ENCODE measurements around the gene TGFB2. TPM values are rescaled to one million over a fixed set of nuclear protein-coding genes. Genes with fewer than 3 reads are reported as not detected.
A peak's percentile ranks its signal among the peaks of the same experiment; 100 is the strongest.

TGFB2 gene
- total RNA-seq, 1 experiment from 2014 or later: 2.5 TPM

GRCh38 chr1:218305472-218306064, 39.6 kb upstream of the TGFB2 start (continued):
- TF ChIP-seq AR (CRISPR knock-in tag; IDR thresholded peaks at IDR 0.05): no peak

GRCh38 chr1:218312509-218312908, 32.6 kb upstream of the TGFB2 start:
- ChIA-PET POLR2A (no interaction called here), CTCF (no interaction called here)
- H3K36me3 Mint-ChIP-seq: peaks cover 37% of the 10 kb centered on the region
- DNase-seq (ENCODE audit: low spot score) (no peak), ATAC-seq (no peak)
- no peaks in the 10 kb centered on the region; the same call in 1 of the 2 replicates for H3K9me3 Mint-ChIP-seq
- H3K27ac Mint-ChIP-seq: peak overlapping the region; percentile 61
- no peaks in the 10 kb centered on the region for H3K27me3 Mint-ChIP-seq (ENCODE audit: low read depth)
- TF ChIP-seq ZNF512 (CRISPR knock-in tag; IDR thresholded peaks at IDR 0.05; ENCODE audit: borderline replicate concordance) (no peak), ARID4B (CRISPR knock-in tag; IDR thresholded peaks at IDR 0.05; ENCODE audit: borderline replicate concordance) (no peak), TEAD1 (CRISPR knock-in tag; IDR thresholded peaks at IDR 0.05) (no peak), PREB (CRISPR knock-in tag; IDR thresholded peaks at IDR 0.05; ENCODE audit: borderline replicate concordance) (no peak), ZNF121 (CRISPR knock-in tag; IDR thresholded peaks at IDR 0.05) (no peak), GRHL2 (CRISPR knock-in tag; IDR thresholded peaks at IDR 0.05; ENCODE audit: insufficient replicate concordance, severe bottlenecking) (no peak), AR (CRISPR knock-in tag; IDR thresholded peaks at IDR 0.05) (no peak), ZNF396 (CRISPR knock-in tag; IDR thresholded peaks at IDR 0.05; ENCODE audit: borderline replicate concordance) (no peak), ZNF425 (CRISPR knock-in tag; conservative IDR thresholded peaks at IDR 0.05) (no peak), ATF2 (CRISPR knock-in tag; IDR thresholded peaks at IDR 0.05; ENCODE audit: borderline replicate concordance, low read depth) (no peak), AFF4 (CRISPR knock-in tag; IDR thresholded peaks at IDR 0.05; ENCODE audit: borderline replicate concordance) (no peak)
- peaks cover 22% of the 10 kb centered on the region for H3K4me1 Mint-ChIP-seq
- no peak overlapping the region for H3K4me3 Mint-ChIP-seq

Measured in WTC11 (cell line).